AG04449 (cell line): ENCODE data around the gene KRTAP3-2.
"Not testable (repeated sequence)": the region's sequence is repeated elsewhere in the genome, so short reads cannot be mapped to it uniquely, and the experiment has no call there.

Source experiments
- CTCF ChIA-PET: fragments of 350-600 bp; formaldehyde crosslinking; extraction: SDS; loops from one replicate; lab custom pipeline; 2021; ENCODE audit warnings: antibody characterized with exemption; lab: Yijun Ruan, JAX
- POLR2A ChIA-PET: fragments of 400-600, 350-600 bp; formaldehyde crosslinking; extraction: SDS; loops from one replicate; lab custom pipeline; 2020; ENCODE audit warnings: antibody characterized with exemption, inconsistent platforms; lab: Yijun Ruan, JAX
- DNase-seq: peaks from one replicate; pipeline ENCODE4 v3.0.0-alpha.2; 2010; ENCODE audit warnings: low read depth, low spot score
- H3K4me3 ChIP-seq: 2 replicates; pipeline ENCODE4 v1.5.1; 2011; ENCODE audit warnings: low read depth, mild to moderate bottlenecking, control low read depth, low read length
- CTCF ChIP-seq: IDR thresholded peaks from one replicate; pipeline ENCODE4 v1.5.1; 2011; ENCODE audit warnings: mild to moderate bottlenecking, moderate library complexity, low read length, control low read depth, inconsistent platforms; ENCODE audit not compliant: insufficient read depth; ENCODE audit errors: missing control alignments

The KRTAP3-2 gene

GRCh38 chr17:40999563-40999962 is at the start of gene KRTAP3-2:
TSS of gene KRTAP3-2 (minus strand) at chr17:40999906. CDS start at chr17:40999853, 53 bp downstream.
- CTCF ChIA-PET, POLR2A ChIA-PET, H3K4me3 ChIP-seq, DNase-seq: not testable (repeated sequence)

- no peak overlapping the region for H3K4me3 ChIP-seq
- CTCF ChIA-PET = interaction anchor here (1.0 to 1.9 kb wide), 3 partner anchors 9 to 614 kb away, joined by 3 to 10 read pairs (median 3); no protein-coding TSS in a partner anchor
- TF ChIP-seq CTCF = no peak
- DNase-seq = no peak
- POLR2A ChIA-PET = interaction anchor here (1.0 to 2.1 kb wide), 3 partner anchors 10 to 193 kb away, joined by 4 to 31 read pairs (median 4); partner anchors contain the start of gene KRTAP2-3
Observed at GRCh38 chr17:41049110-41049509, 49.4 kb upstream of the KRTAP3-2 start.

GRCh38 chr17:41048441-41048840 is 48.7 kb upstream of the KRTAP3-2 start:
- DNase-seq = no peak
- ChIA-PET CTCF (interaction anchor here (0.7 to 1.9 kb wide), 6 partner anchors 10 to 615 kb away, joined by 3 to 10 read pairs (median 3); no protein-coding TSS in a partner anchor), POLR2A (interaction anchor here (0.6 to 2.1 kb wide), 9 partner anchors 9 to 332 kb away, joined by 3 to 31 read pairs (median 4); partner anchors contain the start of gene KRTAP2-3)
- no peak for TF ChIP-seq CTCF
- H3K4me3 ChIP-seq = no peak overlapping the region

GRCh38 chr17:41046735-41047465 is 47.2 kb upstream of the KRTAP3-2 start, which contains the start of gene KRTAP2-1:
TSS of gene KRTAP2-1 (minus strand) at chr17:41047316. CDS start at chr17:41047267, 49 bp downstream.
- POLR2A ChIA-PET = not testable (repeated sequence)
- CTCF ChIA-PET = interaction anchor here (1.0 to 1.6 kb wide), 4 partner anchors 12 to 281 kb away, joined by 3 to 10 read pairs (median 3); partner anchors contain the start of gene KRTAP2-3

GRCh38 chr17:41042953-41043352 is 43.2 kb upstream of the KRTAP3-2 start:
- no peak for DNase-seq
- ChIA-PET CTCF (interaction anchor here (1.0 kb wide), 1 partner anchor 506 kb away, joined by 3 read pairs; no protein-coding TSS in a partner anchor), POLR2A (no interaction called here)
- TF ChIP-seq CTCF = no peak
- no peak overlapping the region for H3K4me3 ChIP-seq

More at GRCh38 chr17:41046735-41047465, 47.2 kb upstream of the KRTAP3-2 start, which contains the start of gene KRTAP2-1:
- not testable (repeated sequence) for DNase-seq, H3K4me3 ChIP-seq

- POLR2A ChIA-PET, DNase-seq: not testable (repeated sequence)
Observed at GRCh38 chr17:41040783-41041571, 41.3 kb upstream of the KRTAP3-2 start, which contains the start of gene KRTAP1-1. TSS of gene KRTAP1-1 (minus strand) at chr17:41041450. CDS start at chr17:41041397, 53 bp downstream.

GRCh38 chr17:41037853-41038350 is 38.2 kb upstream of the KRTAP3-2 start:
- no peak overlapping the region for H3K4me3 ChIP-seq
- TF ChIP-seq CTCF = no peak
- ChIA-PET POLR2A (no interaction called here), CTCF (interaction anchor here (0.9 to 2.1 kb wide), 5 partner anchors 8 to 511 kb away, joined by 3 to 10 read pairs (median 3); partner anchors contain the start of gene KRTAP1-4)
- DNase-seq = no peak

More at GRCh38 chr17:41040783-41041571, 41.3 kb upstream of the KRTAP3-2 start, which contains the start of gene KRTAP1-1:
- H3K4me3 ChIP-seq = not testable (repeated sequence)
- CTCF ChIA-PET = interaction anchor here (1.3 kb wide), 1 partner anchor 281 kb away, joined by 3 read pairs; no protein-coding TSS in a partner anchor

GRCh38 chr17:41034346-41034935 is 34.7 kb upstream of the KRTAP3-2 start, which contains the start of gene KRTAP1-3:
TSS of gene KRTAP1-3 (minus strand) at chr17:41034874. CDS start at chr17:41034821, 53 bp downstream.
- CTCF ChIA-PET, POLR2A ChIA-PET, H3K4me3 ChIP-seq, DNase-seq: not testable (repeated sequence)
